Large intestine (tissue), 3 donors: ENCODE results near the gene SEMA4C. TPM values are rescaled to one million over a fixed set of nuclear protein-coding genes. Genes with fewer than 3 reads are reported as not detected.
"Not testable (repeated sequence)": the region's sequence is repeated elsewhere in the genome, so short reads cannot be mapped to it uniquely, and the experiment has no call there.

Experiments used
- DNase-seq, 2 donors: peaks; one replicate each; pipeline versions ENCODE4 v3.0.0 to v3.0.0-alpha.2; 2013
- H3K27ac ChIP-seq: one replicate; pipeline ENCODE4 v1.5.1; 2013; ENCODE audit warnings: low read length
- H3K27me3 ChIP-seq: 2 replicates; pipeline ENCODE4 v1.6.1; 2013; ENCODE audit warnings: low read length; ENCODE audit not compliant: control insufficient read depth, insufficient read depth
- H3K36me3 ChIP-seq: 2 replicates; pipeline ENCODE4 v1.6.1; 2013; ENCODE audit warnings: low read length; ENCODE audit not compliant: control insufficient read depth, insufficient read depth
- H3K4me1 ChIP-seq: one replicate; pipeline ENCODE4 v1.6.1; 2013; ENCODE audit warnings: low read length; ENCODE audit not compliant: control insufficient read depth, insufficient read depth
- H3K4me3 ChIP-seq: one replicate; pipeline ENCODE4 v1.5.1; 2013; ENCODE audit warnings: low read length
- H3K9me3 ChIP-seq: one replicate; pipeline ENCODE4 v1.6.1; 2013; ENCODE audit warnings: mild to moderate bottlenecking, low read depth, low read length, moderate library complexity; ENCODE audit not compliant: control insufficient read depth
- WGBS: methylation state at CpG from one replicate; pipeline ENCODE4 v1.1.5; 2013; ENCODE audit warnings: low lambda C conversion rate; ENCODE audit not compliant: insufficient coverage; 5-methylcytosine and 5-hydroxymethylcytosine counted together
- polyA plus RNA-seq: library from polyadenylated mRNA; unstranded; fragments of 120-200 nt; gene quantifications from one replicate; pipeline ENCODE4 v1.2.1, GENCODE V29; 2013

Gene SEMA4C
- polyA plus RNA-seq, 1 donor = 28.2 TPM

- WGBS = 100% methylated on average over 2 of the region's 11 CpGs
- no peak overlapping the region for H3K27ac ChIP-seq
- no peaks in the 10 kb centered on the region for H3K27me3 ChIP-seq
- DNase-seq = no peak
- no peaks in the 10 kb centered on the region for H3K9me3 ChIP-seq
- H3K4me3 ChIP-seq = no peak overlapping the region
- peaks cover 9% of the 10 kb centered on the region for H3K4me1 ChIP-seq
- H3K36me3 ChIP-seq = no peaks in the 10 kb centered on the region
These were observed 27.7 kb upstream of the SEMA4C start for GRCh38 chr2:96897491-96898134.

GRCh38 chr2:96895746-96896651, 26.1 kb upstream of the SEMA4C start:
- Histone ChIP-seq H3K4me3 (no peak overlapping the region), H3K27me3 (no peaks in the 10 kb centered on the region), H3K4me1 (peaks cover 12% of the 10 kb centered on the region), H3K9me3 (no peaks in the 10 kb centered on the region), H3K27ac (no peak overlapping the region), H3K36me3 (no peaks in the 10 kb centered on the region)
- no CpG with 5 or more reads among the region's 18 CpGs for WGBS
- peak; percentile 49 to 53 for DNase-seq

- WGBS = no CpG with 5 or more reads among the region's 10 CpGs
- no peak overlapping the region for H3K27ac ChIP-seq
These were observed 25.3 kb upstream of the SEMA4C start for GRCh38 chr2:96895032-96895745.

DNA sequence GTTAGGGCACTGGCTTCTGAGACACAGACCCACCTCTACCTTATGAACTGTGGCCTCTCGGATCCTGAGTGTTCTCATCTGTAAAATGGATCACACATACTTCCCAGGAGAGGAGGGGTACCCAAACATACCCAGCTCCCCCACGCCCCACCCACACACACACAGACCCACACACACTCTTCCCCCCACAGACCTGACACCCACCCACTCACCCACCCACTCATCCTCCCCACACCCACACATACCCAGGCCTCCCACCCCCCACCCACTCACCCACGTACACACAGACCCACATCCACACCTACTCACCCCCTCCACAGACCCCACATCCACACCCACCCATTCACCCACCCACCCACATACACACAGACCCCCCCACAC, 24.3 kb upstream of the SEMA4C start:
- H3K27me3 ChIP-seq = no peaks in the 10 kb centered on the region
- H3K36me3 ChIP-seq = no peaks in the 10 kb centered on the region
- no peak overlapping the region for H3K4me3 ChIP-seq
- peaks cover 12% of the 10 kb centered on the region for H3K4me1 ChIP-seq
- no peak overlapping the region for H3K27ac ChIP-seq
- no peak for DNase-seq
- no peaks in the 10 kb centered on the region for H3K9me3 ChIP-seq
- no CpG with 5 or more reads among the region's 3 CpGs for WGBS

More at GRCh38 chr2:96895032-96895745, 25.3 kb upstream of the SEMA4C start:
- no peak for DNase-seq
- Histone ChIP-seq H3K9me3 (no peaks in the 10 kb centered on the region), H3K27me3 (no peaks in the 10 kb centered on the region), H3K4me1 (peaks cover 12% of the 10 kb centered on the region), H3K36me3 (no peaks in the 10 kb centered on the region), H3K4me3 (no peak overlapping the region)

- no peak overlapping the region for H3K27ac ChIP-seq
- no peaks in the 10 kb centered on the region for H3K27me3 ChIP-seq
- no peaks in the 10 kb centered on the region for H3K9me3 ChIP-seq
- H3K4me1 ChIP-seq = peaks cover 13% of the 10 kb centered on the region
- WGBS = no CpG with 5 or more reads among the region's 16 CpGs
- H3K36me3 ChIP-seq = no peaks in the 10 kb centered on the region
- DNase-seq = no peak
- no peak overlapping the region for H3K4me3 ChIP-seq
These were observed 23.6 kb upstream of the SEMA4C start for GRCh38 chr2:96893289-96894150.

DNA sequence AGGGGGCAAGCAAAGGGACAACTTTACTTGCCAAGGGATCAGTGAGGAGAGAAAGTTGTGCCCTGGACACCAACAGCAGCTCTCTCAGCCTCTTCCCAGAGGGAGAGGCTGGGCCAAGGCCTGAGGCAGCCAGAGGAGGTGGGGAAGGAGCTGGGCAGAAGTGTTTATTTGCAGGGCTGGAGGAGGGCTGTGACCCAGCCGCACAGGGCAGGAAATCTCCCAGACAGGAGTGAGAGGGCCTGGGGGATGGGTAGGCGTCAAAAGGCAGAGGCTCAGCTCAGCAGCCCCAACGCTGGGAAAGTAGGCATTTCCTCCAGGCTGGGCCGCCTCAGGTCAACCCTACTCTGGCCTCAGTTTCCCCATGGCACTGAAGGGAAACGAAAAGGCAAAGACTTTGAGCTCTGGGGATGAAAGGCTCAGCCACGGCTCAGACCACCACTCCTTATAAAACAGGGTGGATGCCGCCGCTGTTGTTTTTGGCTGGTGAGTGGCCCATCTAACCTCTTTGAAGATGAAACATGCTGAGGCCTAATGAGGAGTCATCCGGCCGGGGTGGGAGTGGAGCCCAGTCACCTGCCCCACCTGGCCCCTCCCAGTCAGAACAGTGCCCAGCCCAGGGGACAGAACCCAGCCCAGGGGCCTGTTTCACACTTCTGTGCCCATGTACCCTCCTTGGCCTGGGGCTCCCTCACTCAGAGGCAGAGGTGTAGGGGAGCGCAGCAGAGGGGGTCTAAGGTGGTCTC, 21.9 kb upstream of the SEMA4C start:
- no peak overlapping the region for H3K4me3 ChIP-seq
- H3K36me3 ChIP-seq = no peaks in the 10 kb centered on the region
- DNase-seq = no peak
- peaks cover 27% of the 10 kb centered on the region for H3K4me1 ChIP-seq
- H3K9me3 ChIP-seq = no peaks in the 10 kb centered on the region
- no peaks in the 10 kb centered on the region for H3K27me3 ChIP-seq
- no CpG with 5 or more reads among the region's 11 CpGs for WGBS
- H3K27ac ChIP-seq = no peak overlapping the region

- DNase-seq = no peak
- Histone ChIP-seq H3K4me3 (no peak overlapping the region), H3K4me1 (peaks cover 25% of the 10 kb centered on the region), H3K36me3 (no peaks in the 10 kb centered on the region), H3K27ac (no peak overlapping the region), H3K27me3 (no peaks in the 10 kb centered on the region), H3K9me3 (no peaks in the 10 kb centered on the region)
- no CpG with 5 or more reads among the region's 6 CpGs for WGBS
These were observed 21.0 kb upstream of the SEMA4C start for GRCh38 chr2:96890726-96891385.

DNA sequence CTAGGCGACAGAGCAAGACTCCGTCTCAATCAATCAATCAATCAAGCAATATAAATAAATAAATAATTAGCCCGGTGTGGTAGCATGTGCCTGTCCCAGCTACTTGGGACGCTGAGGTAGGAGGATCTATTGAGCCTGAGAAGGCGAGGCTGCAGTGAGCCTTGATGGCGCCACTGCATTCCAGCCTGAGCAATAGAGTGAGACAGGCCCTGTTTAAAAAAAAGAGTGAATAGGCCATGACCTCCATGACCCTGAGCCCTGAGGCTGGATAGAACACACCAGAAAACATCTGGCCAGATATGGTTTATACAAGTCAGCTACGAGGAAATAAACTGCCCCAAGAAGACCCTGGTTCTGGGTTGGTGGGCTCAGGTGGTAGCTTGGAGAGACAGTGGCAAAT, 20.4 kb upstream of the SEMA4C start:
- Histone ChIP-seq H3K9me3 (no peaks in the 10 kb centered on the region), H3K36me3 (no peaks in the 10 kb centered on the region), H3K4me1 (peaks cover 19% of the 10 kb centered on the region), H3K27ac (no peak overlapping the region), H3K27me3 (no peaks in the 10 kb centered on the region), H3K4me3 (no peak overlapping the region)
- DNase-seq = no peak
- no CpG with 5 or more reads among the region's 7 CpGs for WGBS

GRCh38 chr2:96889502-96889901, 19.6 kb upstream of the SEMA4C start:
- H3K4me3 ChIP-seq, H3K27ac ChIP-seq, DNase-seq, H3K9me3 ChIP-seq, H3K27me3 ChIP-seq, H3K36me3 ChIP-seq: not testable (repeated sequence)
- H3K4me1 ChIP-seq = peaks cover 19% of the 10 kb centered on the region
- 93% methylated on average over 2 of the region's 5 CpGs for WGBS
